Activated naive CD4-positive, alpha-beta T cell treated with anti-CD3 and anti-CD28 coated beads, Interleukin-2, amount 10 ng/mL, durations not matched to agents 7 days and 5 days (primary cell): Measurements from ENCODE around the gene LYPD4.
A peak's percentile ranks its signal among the peaks of the same experiment; 100 is the strongest.

Experiments used
- CTCF ChIA-PET: fragments of 350-600 bp; sonication (Branson Sonifier 250); formaldehyde crosslinking; loops from one replicate; lab custom pipeline; 2021; ENCODE audit warnings: antibody characterized with exemption; lab: Charles Lee
- DNase-seq: peaks from one replicate; pipeline ENCODE4 v3.0.0-alpha.2; 2020
- H3K27ac Mint-ChIP-seq: one replicate; pipeline ENCODE4 v1.8.0; 2021; ENCODE audit warnings: mild to moderate bottlenecking, moderate library complexity, mixed read lengths
- H3K27me3 Mint-ChIP-seq: one replicate; pipeline ENCODE4 v1.8.0; 2021; ENCODE audit warnings: mild to moderate bottlenecking, mixed read lengths
- H3K36me3 Mint-ChIP-seq: one replicate; pipeline ENCODE4 v1.8.0; 2021; ENCODE audit warnings: mixed read lengths
- H3K4me1 Mint-ChIP-seq: one replicate; pipeline ENCODE4 v1.8.0; 2021; ENCODE audit warnings: mixed read lengths
- H3K4me3 Mint-ChIP-seq: one replicate; pipeline ENCODE4 v1.8.0; 2021; ENCODE audit warnings: mild to moderate bottlenecking, moderate library complexity, mixed read lengths
- H3K9me3 Mint-ChIP-seq: one replicate; pipeline ENCODE4 v1.8.0; 2021; ENCODE audit warnings: mixed read lengths

LYPD4 gene

GRCh38 chr19:41853344-41853743 lies 8.9 kb upstream of the LYPD4 start:
- peaks cover 56% of the 10 kb centered on the region for H3K27me3 Mint-ChIP-seq

GRCh38 chr19:41851456-41851855 lies 7.0 kb upstream of the LYPD4 start:
- DNase-seq = no peak
- H3K4me3 Mint-ChIP-seq = no peak overlapping the region
- H3K27me3 Mint-ChIP-seq = peaks cover 69% of the 10 kb centered on the region
- H3K9me3 Mint-ChIP-seq = no peaks in the 10 kb centered on the region
- no peak overlapping the region for H3K27ac Mint-ChIP-seq
- no peaks in the 10 kb centered on the region for H3K36me3 Mint-ChIP-seq
- CTCF ChIA-PET = interaction anchor here (1.0 to 2.6 kb wide), 3 partner anchors 15 to 98 kb away, joined by 3 to 7 read pairs (median 3); no protein-coding TSS in a partner anchor
- H3K4me1 Mint-ChIP-seq = no peaks in the 10 kb centered on the region

More at GRCh38 chr19:41853344-41853743, 8.9 kb upstream of the LYPD4 start:
- Mint-ChIP-seq H3K4me3 (no peak overlapping the region), H3K27ac (no peak overlapping the region), H3K4me1 (no peaks in the 10 kb centered on the region), H3K9me3 (no peaks in the 10 kb centered on the region), H3K36me3 (no peaks in the 10 kb centered on the region)
- no peak for DNase-seq
- CTCF ChIA-PET = interaction anchor here (0.7 to 2.6 kb wide), 2 partner anchors 17 to 81 kb away, joined by 3 to 7 read pairs; no protein-coding TSS in a partner anchor

GRCh38 chr19:41850381-41850780 lies 5.9 kb upstream of the LYPD4 start:
- H3K9me3 Mint-ChIP-seq = no peaks in the 10 kb centered on the region
- no peak overlapping the region for H3K27ac Mint-ChIP-seq
- H3K4me1 Mint-ChIP-seq = no peaks in the 10 kb centered on the region
- CTCF ChIA-PET = interaction anchor here (0.8 to 2.6 kb wide), 3 partner anchors 14 to 185 kb away, joined by 3 to 7 read pairs (median 3); no protein-coding TSS in a partner anchor
- peaks cover 73% of the 10 kb centered on the region for H3K27me3 Mint-ChIP-seq
- no peaks in the 10 kb centered on the region for H3K36me3 Mint-ChIP-seq
- DNase-seq = no peak
- H3K4me3 Mint-ChIP-seq = no peak overlapping the region

DNA sequence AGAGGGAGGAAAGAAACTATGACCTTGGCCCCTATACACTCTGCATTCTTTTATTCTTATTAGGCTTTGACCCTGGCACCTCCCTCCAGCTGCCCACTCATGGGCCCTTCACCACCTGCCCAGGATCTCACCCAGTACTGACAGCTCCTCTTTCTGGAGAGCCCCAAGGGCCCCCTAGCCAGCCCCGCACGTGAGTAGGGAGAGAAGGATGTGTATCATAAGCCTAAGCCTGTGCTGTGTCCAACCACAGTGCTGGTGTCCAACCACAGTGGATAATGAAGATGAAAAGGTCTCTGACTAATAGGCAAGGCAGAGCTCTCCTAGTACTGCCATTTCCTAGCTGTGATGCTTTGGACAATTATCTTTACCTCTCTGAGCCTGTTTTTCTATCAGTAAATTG lies 4.6 kb upstream of the LYPD4 start:
- H3K36me3 Mint-ChIP-seq = no peaks in the 10 kb centered on the region
- no peak overlapping the region for H3K4me3 Mint-ChIP-seq
- CTCF ChIA-PET = interaction anchor here (1.2 to 2.0 kb wide), 2 partner anchors 10 to 12 kb away, joined by 4 to 7 read pairs; no protein-coding TSS in a partner anchor
- no peaks in the 10 kb centered on the region for H3K4me1 Mint-ChIP-seq
- peaks cover 70% of the 10 kb centered on the region for H3K27me3 Mint-ChIP-seq
- H3K9me3 Mint-ChIP-seq = no peaks in the 10 kb centered on the region
- H3K27ac Mint-ChIP-seq = no peak overlapping the region
- no peak for DNase-seq

DNA sequence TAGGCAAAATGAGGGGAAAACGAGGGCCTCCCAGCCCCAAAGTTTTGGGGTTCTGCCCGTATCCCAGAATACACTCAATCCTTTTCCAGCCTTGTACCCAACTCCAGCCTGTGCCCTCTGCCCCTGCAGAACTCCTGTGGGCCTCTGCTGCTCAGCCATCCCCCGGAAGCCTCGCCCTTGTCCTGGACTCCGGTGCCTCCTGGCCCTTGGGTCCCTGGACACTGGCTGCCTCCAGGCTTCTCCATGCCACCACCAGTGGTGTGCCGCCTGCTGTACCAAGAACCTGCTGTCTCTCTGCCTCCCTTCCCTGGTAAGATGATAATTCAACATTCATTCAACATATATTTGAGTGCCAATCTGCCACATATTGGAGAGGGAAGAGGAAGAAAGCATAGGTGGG lies 4.2 kb upstream of the LYPD4 start:
- Mint-ChIP-seq H3K27ac (no peak overlapping the region), H3K9me3 (no peaks in the 10 kb centered on the region), H3K4me3 (no peak overlapping the region), H3K4me1 (no peaks in the 10 kb centered on the region), H3K27me3 (peaks cover 70% of the 10 kb centered on the region), H3K36me3 (no peaks in the 10 kb centered on the region)
- CTCF ChIA-PET = interaction anchor here (1.2 to 2.0 kb wide), 3 partner anchors 10 to 56 kb away, joined by 3 to 7 read pairs (median 4); no protein-coding TSS in a partner anchor
- no peak for DNase-seq

GRCh38 chr19:41847351-41848105 lies 3.0 kb upstream of the LYPD4 start:
- Mint-ChIP-seq H3K4me1 (no peaks in the 10 kb centered on the region), H3K36me3 (no peaks in the 10 kb centered on the region), H3K27ac (no peak overlapping the region)

GRCh38 chr19:41845051-41845590 lies 638 bp upstream of the LYPD4 start:
- no peak overlapping the region for H3K4me3 Mint-ChIP-seq
- CTCF ChIA-PET = no interaction called here
- H3K27me3 Mint-ChIP-seq = peaks cover 48% of the 10 kb centered on the region
- no peak for DNase-seq
- no peaks in the 10 kb centered on the region for H3K9me3 Mint-ChIP-seq
- H3K36me3 Mint-ChIP-seq = no peaks in the 10 kb centered on the region
- no peaks in the 10 kb centered on the region for H3K4me1 Mint-ChIP-seq
- H3K27ac Mint-ChIP-seq = no peak overlapping the region

More at GRCh38 chr19:41847351-41848105, 3.0 kb upstream of the LYPD4 start:
- H3K27me3 Mint-ChIP-seq = peaks cover 64% of the 10 kb centered on the region
- no peak overlapping the region for H3K4me3 Mint-ChIP-seq
- DNase-seq = no peak
- CTCF ChIA-PET = interaction anchor here (0.5 to 1.4 kb wide), 3 partner anchors 54 to 140 kb away, joined by 3 read pairs; no protein-coding TSS in a partner anchor
- no peaks in the 10 kb centered on the region for H3K9me3 Mint-ChIP-seq

GRCh38 chr19:41845001-41845050 lies 343 bp upstream of the LYPD4 start, which contains the start of gene DMRTC2:
TSS of gene DMRTC2 (plus strand) at chr19:41845042. CDS start at chr19:41847429, 2,387 bp downstream.
- CTCF ChIA-PET = no interaction called here
- no peaks in the 10 kb centered on the region for H3K9me3 Mint-ChIP-seq
- DNase-seq = no peak
- peaks cover 45% of the 10 kb centered on the region for H3K27me3 Mint-ChIP-seq
- H3K4me1 Mint-ChIP-seq = no peaks in the 10 kb centered on the region
- no peaks in the 10 kb centered on the region for H3K36me3 Mint-ChIP-seq
- H3K27ac Mint-ChIP-seq = no peak within 1 kb of the TSS
- H3K4me3 Mint-ChIP-seq = no peak within 1 kb of the TSS

GRCh38 chr19:41843371-41843770 lies 1.1 kb downstream of the LYPD4 start:
- CTCF ChIA-PET = no interaction called here
- Mint-ChIP-seq H3K27ac (no peak overlapping the region), H3K36me3 (no peaks in the 10 kb centered on the region), H3K4me3 (no peak overlapping the region), H3K4me1 (no peaks in the 10 kb centered on the region), H3K27me3 (peaks cover 48% of the 10 kb centered on the region), H3K9me3 (no peaks in the 10 kb centered on the region)
- DNase-seq = no peak

- H3K4me1 Mint-ChIP-seq = no peaks in the 10 kb centered on the region
- CTCF ChIA-PET = interaction anchor here (0.6 to 1.0 kb wide), 2 partner anchors 37 to 189 kb away, joined by 3 read pairs; no protein-coding TSS in a partner anchor
- H3K36me3 Mint-ChIP-seq = no peaks in the 10 kb centered on the region
- DNase-seq = no peak
- peaks cover 48% of the 10 kb centered on the region for H3K27me3 Mint-ChIP-seq
- H3K9me3 Mint-ChIP-seq = no peaks in the 10 kb centered on the region
- no peak overlapping the region for H3K4me3 Mint-ChIP-seq
- no peak overlapping the region for H3K27ac Mint-ChIP-seq
Observed at GRCh38 chr19:41839211-41839610, 5.3 kb downstream of the LYPD4 start.

GRCh38 chr19:41837981-41838708 lies 6.3 kb downstream of the LYPD4 start:
- Mint-ChIP-seq H3K36me3 (no peaks in the 10 kb centered on the region), H3K4me3 (no peak overlapping the region), H3K4me1 (no peaks in the 10 kb centered on the region), H3K27ac (no peak overlapping the region), H3K9me3 (no peaks in the 10 kb centered on the region), H3K27me3 (peaks cover 39% of the 10 kb centered on the region)
- DNase-seq = no peak
- CTCF ChIA-PET = interaction anchor here (0.8 to 3.3 kb wide), 6 partner anchors 11 to 53 kb away, joined by 3 to 16 read pairs (median 4); no protein-coding TSS in a partner anchor

DNA sequence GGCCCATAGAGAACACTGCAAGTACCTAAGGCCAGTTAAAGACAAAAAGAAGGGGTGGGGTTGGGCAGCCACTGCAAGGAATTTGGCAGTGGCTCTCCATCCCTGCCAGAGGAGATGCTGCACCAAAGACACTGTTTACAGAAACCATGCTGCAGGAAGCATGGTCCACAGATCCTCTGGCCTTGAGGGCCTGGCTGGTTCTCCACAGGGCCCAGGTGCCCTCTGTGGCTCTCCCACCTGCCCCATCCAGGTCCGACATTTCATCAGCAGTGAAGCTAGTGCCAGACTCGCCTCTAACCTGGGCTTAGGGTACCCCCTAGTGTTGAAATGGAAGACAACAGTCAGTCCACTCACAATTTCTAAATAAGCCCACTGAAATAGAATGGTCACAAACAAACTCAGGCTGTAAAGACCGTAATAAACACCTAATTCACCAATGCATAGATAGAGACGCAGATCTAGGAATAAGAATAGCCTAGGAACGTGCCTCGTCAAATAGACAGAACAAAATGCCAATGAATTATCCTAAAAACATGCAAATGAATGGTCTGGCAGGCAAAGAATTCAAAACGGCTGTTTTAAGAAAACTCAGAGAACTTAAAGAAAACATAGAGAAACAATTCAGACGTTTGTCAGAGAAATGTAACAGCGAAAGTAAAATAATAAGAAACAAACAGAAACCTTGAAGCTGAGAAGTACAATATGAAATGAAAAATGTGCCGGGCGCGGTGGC lies 23.3 kb downstream of the LYPD4 start:
- H3K4me3 Mint-ChIP-seq = no peak overlapping the region
- CTCF ChIA-PET = interaction anchor here (0.7 to 14.0 kb wide), 10 partner anchors 10 to 172 kb away, joined by 3 to 158 read pairs (median 4); partner anchors contain the start of gene CEACAM3
- H3K36me3 Mint-ChIP-seq = no peaks in the 10 kb centered on the region
- H3K4me1 Mint-ChIP-seq = no peaks in the 10 kb centered on the region
- H3K27me3 Mint-ChIP-seq = peaks cover 24% of the 10 kb centered on the region
- H3K27ac Mint-ChIP-seq = no peak overlapping the region
- H3K9me3 Mint-ChIP-seq = no peaks in the 10 kb centered on the region
- DNase-seq = peak; percentile 64

DNA sequence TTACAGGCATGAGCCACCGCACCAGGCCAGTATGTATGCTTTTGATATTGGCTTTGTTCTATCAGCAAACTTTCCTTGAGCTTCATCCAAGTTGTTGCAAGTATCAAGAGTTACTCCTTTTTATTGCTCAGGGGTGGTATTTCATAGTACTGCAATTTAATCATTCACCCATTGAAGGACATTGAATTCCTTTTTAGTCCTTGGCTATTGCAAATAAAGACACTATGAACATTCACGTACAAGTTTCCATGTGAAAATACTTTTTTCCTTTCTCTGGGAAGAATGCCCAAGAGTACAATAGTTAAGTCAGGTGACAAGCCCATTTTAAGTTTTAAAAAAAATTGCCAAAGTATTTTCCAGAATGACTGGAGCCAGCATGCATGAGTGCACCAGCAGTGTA lies 27.7 kb downstream of the LYPD4 start:
- H3K4me1 Mint-ChIP-seq = peaks cover 9% of the 10 kb centered on the region
- DNase-seq = no peak
- CTCF ChIA-PET = interaction anchor here (14.0 kb wide), 1 partner anchor 23 kb away, joined by 158 read pairs; the partner anchor contains the start of gene CEACAM3

GRCh38 chr19:41815301-41815700 lies 29.2 kb downstream of the LYPD4 start:
- peaks cover 9% of the 10 kb centered on the region for H3K4me1 Mint-ChIP-seq
- CTCF ChIA-PET = interaction anchor here (14.0 kb wide), 1 partner anchor 22 kb away, joined by 158 read pairs; the partner anchor contains the start of gene CEACAM3
- H3K27ac Mint-ChIP-seq = no peak overlapping the region
- H3K4me3 Mint-ChIP-seq = no peak overlapping the region
- peaks cover 25% of the 10 kb centered on the region for H3K27me3 Mint-ChIP-seq
- DNase-seq = no peak
- H3K9me3 Mint-ChIP-seq = no peaks in the 10 kb centered on the region
- H3K36me3 Mint-ChIP-seq = no peaks in the 10 kb centered on the region

More for the DNA sequence above, 27.7 kb downstream of the LYPD4 start:
- Mint-ChIP-seq H3K27me3 (peaks cover 27% of the 10 kb centered on the region), H3K4me3 (no peak overlapping the region), H3K36me3 (no peaks in the 10 kb centered on the region), H3K9me3 (no peaks in the 10 kb centered on the region), H3K27ac (no peak overlapping the region)
